NCI-H526 treated with DMSO at 0.1 percent for 48 hours (cell line): ENCODE data around the gene USP24.
"Not testable (repeated sequence)": the region's sequence is repeated elsewhere in the genome, so short reads cannot be mapped to it uniquely, and the experiment has no call there.

ENCODE experiments used
- DNase-seq: peaks from one replicate; lab custom pipeline; 2025; lab: John Stamatoyannopoulos, UW

Gene USP24

GRCh38 chr1:55037733-55038551, 177.2 kb downstream of the USP24 start:
- no peak for DNase-seq

GRCh38 chr1:55035904-55036303, 179.3 kb downstream of the USP24 start:
- no peak for DNase-seq

- no peak for DNase-seq
Observed at GRCh38 chr1:55034476-55035133, 180.6 kb downstream of the USP24 start.

GRCh38 chr1:55033265-55033614, 181.9 kb downstream of the USP24 start:
- no peak for DNase-seq

- DNase-seq = not testable (repeated sequence)
Observed at GRCh38 chr1:55031098-55031497, 184.1 kb downstream of the USP24 start.

GRCh38 chr1:55026682-55027081, 188.5 kb downstream of the USP24 start:
- not testable (repeated sequence) for DNase-seq

- not testable (repeated sequence) for DNase-seq
Observed at GRCh38 chr1:55024163-55024562, 191.0 kb downstream of the USP24 start.

GRCh38 chr1:55021942-55022546, 193.1 kb downstream of the USP24 start:
- peak; percentile 76 for DNase-seq

GRCh38 chr1:55018395-55018794, 196.8 kb downstream of the USP24 start:
- no peak for DNase-seq
